WI38 (cell line): Measurements from ENCODE around the gene FOXJ1.

ENCODE experiments used
- H3K4me3 ChIP-seq: 2 replicates; pipeline ENCODE4 v1.5.1; 2011; ENCODE audit warnings: low read depth, mild to moderate bottlenecking, control low read depth, low read length
- CTCF ChIP-seq: IDR thresholded peaks from 2 replicates; pipeline ENCODE4 v1.5.1; 2012; ENCODE audit warnings: low read depth, mild to moderate bottlenecking, control low read depth, low read length

Gene FOXJ1

GRCh38 chr17:76135810-76136188 lies 5.2 kb downstream of the FOXJ1 start:
- TF ChIP-seq CTCF = no peak
- no peak overlapping the region for H3K4me3 ChIP-seq

GRCh38 chr17:76134911-76135809 lies 5.9 kb downstream of the FOXJ1 start:
- no peak for TF ChIP-seq CTCF
- no peak overlapping the region for H3K4me3 ChIP-seq

- TF ChIP-seq CTCF = no peak
- no peak overlapping the region for H3K4me3 ChIP-seq
These were observed 8.3 kb downstream of the FOXJ1 start for GRCh38 chr17:76132574-76133338.

- no peak for TF ChIP-seq CTCF
- H3K4me3 ChIP-seq = no peak overlapping the region
These were observed 9.1 kb downstream of the FOXJ1 start for GRCh38 chr17:76131692-76132573.

- no peak for TF ChIP-seq CTCF
- no peak overlapping the region for H3K4me3 ChIP-seq
These were observed 9.9 kb downstream of the FOXJ1 start for GRCh38 chr17:76131051-76131691.

GRCh38 chr17:76130473-76130872 lies 10.6 kb downstream of the FOXJ1 start:
- no peak overlapping the region for H3K4me3 ChIP-seq
- TF ChIP-seq CTCF = no peak
